Liver (tissue), 6 donors: ENCODE results near the gene SMIM29. TPM values are rescaled to one million over a fixed set of nuclear protein-coding genes. Genes with fewer than 3 reads are reported as not detected.

Experiments used
- CTCF ChIP-seq: fragments of 150-350 bp; IDR thresholded peaks from 2 replicates; pipeline ENCODE4 v1.5.1; 2017; ENCODE audit warnings: improper control_type of control experiment, low read depth, low read length; ENCODE audit not compliant: missing input control
- polyA plus RNA-seq, 2 donors: library from polyadenylated mRNA; stranded (reverse) in 1 of 2; unstranded in 1 of 2; fragments of 200-250 nt in 1 of 2; fragments of >200 nt in 1 of 2; fragmentation: Nextera tagmentation in 1 of 2; extraction: Ambion mirVana in 1 of 2; gene quantifications; one replicate each; pipeline versions ENCODE4 v1.2.1 to v1.2.3, GENCODE V29; 2013 to 2015
- small RNA-seq: library from RNA; depleted of rRNA; stranded (forward); fragments of <200 nt; gene quantifications from one replicate; pipeline ENCODE3, GENCODE V24; 2014
- total RNA-seq, 2 donors: library from RNA; depleted of rRNA; stranded (reverse); fragments of >200 nt; gene quantifications; one replicate each; pipeline ENCODE4 v1.2.3, GENCODE V29; 2014
- donor health status: healthy.
- donor health status: healthy.
- donor health status: healthy.

The SMIM29 gene
- total and polyA plus RNA-seq, 4 donors = 2.4 to 11.3 (median 6.7) TPM

GRCh38 chr6:34196833-34197195, 52.0 kb downstream of the SMIM29 start (continued):
- no peak for TF ChIP-seq CTCF

Small RNA genes within 50 kb of the gene (small RNA-seq; reads per million reads assigned to genes)
- not detected for gene MIR6835

Other genes with a start within 250 kb of the SMIM29 start
- not detected for gene GRM4, start 102.9 kb downstream of the SMIM29 start, total RNA-seq
- not detected for gene GRM4, start 102.9 kb downstream of the SMIM29 start, polyA plus RNA-seq
- gene HMGA1, start 12.1 kb downstream of the SMIM29 start, total RNA-seq = 100 to 1,000 TPM in 1 of 2 donors, 1 to 10 TPM in 1; 4.2 to 118 TPM
- 1 to 10 TPM; 7.9 to 9.2 TPM for gene HMGA1, start 12.1 kb downstream of the SMIM29 start, polyA plus RNA-seq
- 10 to 100 TPM; 11.3 to 20.2 TPM for gene NUDT3, start 143.7 kb upstream of the SMIM29 start, total RNA-seq
- gene NUDT3, start 143.7 kb upstream of the SMIM29 start, polyA plus RNA-seq = 1 to 10 TPM; 3.2 to 7.6 TPM
- 100 to 1,000 TPM; 744 to 970 TPM for gene RPS10, start 177.1 kb upstream of the SMIM29 start, total RNA-seq
- gene RPS10, start 177.1 kb upstream of the SMIM29 start, polyA plus RNA-seq = 100 to 1,000 TPM; 294 to 920 TPM
- under 1 TPM; 0.14 to 0.17 TPM for gene PACSIN1, start 217.1 kb upstream of the SMIM29 start, total RNA-seq
- under 1 TPM; 0.03 to 0.17 TPM for gene PACSIN1, start 217.1 kb upstream of the SMIM29 start, polyA plus RNA-seq